Measurements from ENCODE around the gene MTRR.

GRCh38 chr5:7916171-7916804 is 47.3 kb downstream of the MTRR start:
- TF ChIP-seq ZFP30 (CRISPR knock-in tag; IDR thresholded peaks at IDR 0.05): no peak
- TF ChIP-seq, protein P1, sequence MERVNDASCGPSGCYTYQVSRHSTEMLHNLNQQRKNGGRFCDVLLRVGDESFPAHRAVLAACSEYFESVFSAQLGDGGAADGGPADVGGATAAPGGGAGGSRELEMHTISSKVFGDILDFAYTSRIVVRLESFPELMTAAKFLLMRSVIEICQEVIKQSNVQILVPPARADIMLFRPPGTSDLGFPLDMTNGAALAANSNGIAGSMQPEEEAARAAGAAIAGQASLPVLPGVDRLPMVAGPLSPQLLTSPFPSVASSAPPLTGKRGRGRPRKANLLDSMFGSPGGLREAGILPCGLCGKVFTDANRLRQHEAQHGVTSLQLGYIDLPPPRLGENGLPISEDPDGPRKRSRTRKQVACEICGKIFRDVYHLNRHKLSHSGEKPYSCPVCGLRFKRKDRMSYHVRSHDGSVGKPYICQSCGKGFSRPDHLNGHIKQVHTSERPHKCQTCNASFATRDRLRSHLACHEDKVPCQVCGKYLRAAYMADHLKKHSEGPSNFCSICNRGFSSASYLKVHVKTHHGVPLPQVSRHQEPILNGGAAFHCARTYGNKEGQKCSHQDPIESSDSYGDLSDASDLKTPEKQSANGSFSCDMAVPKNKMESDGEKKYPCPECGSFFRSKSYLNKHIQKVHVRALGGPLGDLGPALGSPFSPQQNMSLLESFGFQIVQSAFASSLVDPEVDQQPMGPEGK (CRISPR knock-in tag; IDR thresholded peaks at IDR 0.05; ENCODE audit: borderline replicate concordance): no peak
- TF ChIP-seq, protein P2, sequence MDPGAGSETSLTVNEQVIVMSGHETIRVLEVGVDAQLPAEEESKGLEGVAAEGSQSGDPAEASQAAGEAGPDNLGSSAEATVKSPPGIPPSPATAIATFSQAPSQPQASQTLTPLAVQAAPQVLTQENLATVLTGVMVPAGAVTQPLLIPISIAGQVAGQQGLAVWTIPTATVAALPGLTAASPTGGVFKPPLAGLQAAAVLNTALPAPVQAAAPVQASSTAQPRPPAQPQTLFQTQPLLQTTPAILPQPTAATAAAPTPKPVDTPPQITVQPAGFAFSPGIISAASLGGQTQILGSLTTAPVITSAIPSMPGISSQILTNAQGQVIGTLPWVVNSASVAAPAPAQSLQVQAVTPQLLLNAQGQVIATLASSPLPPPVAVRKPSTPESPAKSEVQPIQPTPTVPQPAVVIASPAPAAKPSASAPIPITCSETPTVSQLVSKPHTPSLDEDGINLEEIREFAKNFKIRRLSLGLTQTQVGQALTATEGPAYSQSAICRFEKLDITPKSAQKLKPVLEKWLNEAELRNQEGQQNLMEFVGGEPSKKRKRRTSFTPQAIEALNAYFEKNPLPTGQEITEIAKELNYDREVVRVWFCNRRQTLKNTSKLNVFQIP (CRISPR knock-in tag; IDR thresholded peaks at IDR 0.05; ENCODE audit: borderline replicate concordance, low read depth): no peak
- no peak for TF ChIP-seq RARB (CRISPR knock-in tag; IDR thresholded peaks at IDR 0.05)
- no peak for TF ChIP-seq ZFP3 (CRISPR knock-in tag; IDR thresholded peaks at IDR 0.05)
- TF ChIP-seq ISL1 (CRISPR knock-in tag; IDR thresholded peaks at IDR 0.05): no peak
- no peak for TF ChIP-seq TOX (CRISPR knock-in tag; IDR thresholded peaks at IDR 0.05; ENCODE audit: borderline replicate concordance)
- TF ChIP-seq, protein P3, sequence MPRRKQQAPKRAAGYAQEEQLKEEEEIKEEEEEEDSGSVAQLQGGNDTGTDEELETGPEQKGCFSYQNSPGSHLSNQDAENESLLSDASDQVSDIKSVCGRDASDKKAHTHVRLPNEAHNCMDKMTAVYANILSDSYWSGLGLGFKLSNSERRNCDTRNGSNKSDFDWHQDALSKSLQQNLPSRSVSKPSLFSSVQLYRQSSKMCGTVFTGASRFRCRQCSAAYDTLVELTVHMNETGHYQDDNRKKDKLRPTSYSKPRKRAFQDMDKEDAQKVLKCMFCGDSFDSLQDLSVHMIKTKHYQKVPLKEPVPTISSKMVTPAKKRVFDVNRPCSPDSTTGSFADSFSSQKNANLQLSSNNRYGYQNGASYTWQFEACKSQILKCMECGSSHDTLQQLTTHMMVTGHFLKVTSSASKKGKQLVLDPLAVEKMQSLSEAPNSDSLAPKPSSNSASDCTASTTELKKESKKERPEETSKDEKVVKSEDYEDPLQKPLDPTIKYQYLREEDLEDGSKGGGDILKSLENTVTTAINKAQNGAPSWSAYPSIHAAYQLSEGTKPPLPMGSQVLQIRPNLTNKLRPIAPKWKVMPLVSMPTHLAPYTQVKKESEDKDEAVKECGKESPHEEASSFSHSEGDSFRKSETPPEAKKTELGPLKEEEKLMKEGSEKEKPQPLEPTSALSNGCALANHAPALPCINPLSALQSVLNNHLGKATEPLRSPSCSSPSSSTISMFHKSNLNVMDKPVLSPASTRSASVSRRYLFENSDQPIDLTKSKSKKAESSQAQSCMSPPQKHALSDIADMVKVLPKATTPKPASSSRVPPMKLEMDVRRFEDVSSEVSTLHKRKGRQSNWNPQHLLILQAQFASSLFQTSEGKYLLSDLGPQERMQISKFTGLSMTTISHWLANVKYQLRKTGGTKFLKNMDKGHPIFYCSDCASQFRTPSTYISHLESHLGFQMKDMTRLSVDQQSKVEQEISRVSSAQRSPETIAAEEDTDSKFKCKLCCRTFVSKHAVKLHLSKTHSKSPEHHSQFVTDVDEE (CRISPR knock-in tag; IDR thresholded peaks at IDR 0.05): no peak
- TF ChIP-seq GLIS3 (CRISPR knock-in tag; IDR thresholded peaks at IDR 0.05): no peak
- no peak for TF ChIP-seq CREB5 (CRISPR knock-in tag; IDR thresholded peaks at IDR 0.05; ENCODE audit: low read depth)
- no peak for TF ChIP-seq PPARA (CRISPR knock-in tag; IDR thresholded peaks at IDR 0.05; ENCODE audit: borderline replicate concordance)
- no peak for TF ChIP-seq ZNF8 (CRISPR knock-in tag; IDR thresholded peaks at IDR 0.05)

Measured in SK-N-SH treated with all-trans-retinoic acid at 6 μM for 48 hours (cell line).